Astrocyte of the hippocampus (primary cell): ENCODE results near the gene SMURF1.

Source experiments
- DNase-seq: peaks from one replicate; pipeline ENCODE4 v3.0.0; 2011; ENCODE audit warnings: low read depth, low spot score

SMURF1 gene

DNA sequence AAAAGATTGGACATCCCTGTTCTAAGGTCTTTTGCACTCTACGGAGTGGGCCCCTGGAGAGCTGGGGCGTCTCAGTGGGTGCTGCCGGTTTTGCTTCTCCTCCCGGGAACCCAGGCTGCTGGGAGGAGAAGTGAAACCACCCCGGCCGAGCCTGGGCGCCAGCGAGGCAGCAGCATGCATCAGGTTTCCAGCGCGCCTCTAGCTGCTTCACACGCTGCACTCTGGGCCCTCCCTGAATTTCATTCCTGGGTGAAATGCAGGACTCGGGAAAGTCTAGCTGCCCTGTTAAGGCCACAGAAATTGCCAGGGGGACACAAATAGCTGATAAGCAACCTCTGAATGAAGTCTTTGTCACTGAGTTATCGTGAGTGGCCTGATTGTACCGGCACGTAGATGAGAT lies 138.1 kb downstream of the SMURF1 start:
- DNase-seq = no peak

DNA sequence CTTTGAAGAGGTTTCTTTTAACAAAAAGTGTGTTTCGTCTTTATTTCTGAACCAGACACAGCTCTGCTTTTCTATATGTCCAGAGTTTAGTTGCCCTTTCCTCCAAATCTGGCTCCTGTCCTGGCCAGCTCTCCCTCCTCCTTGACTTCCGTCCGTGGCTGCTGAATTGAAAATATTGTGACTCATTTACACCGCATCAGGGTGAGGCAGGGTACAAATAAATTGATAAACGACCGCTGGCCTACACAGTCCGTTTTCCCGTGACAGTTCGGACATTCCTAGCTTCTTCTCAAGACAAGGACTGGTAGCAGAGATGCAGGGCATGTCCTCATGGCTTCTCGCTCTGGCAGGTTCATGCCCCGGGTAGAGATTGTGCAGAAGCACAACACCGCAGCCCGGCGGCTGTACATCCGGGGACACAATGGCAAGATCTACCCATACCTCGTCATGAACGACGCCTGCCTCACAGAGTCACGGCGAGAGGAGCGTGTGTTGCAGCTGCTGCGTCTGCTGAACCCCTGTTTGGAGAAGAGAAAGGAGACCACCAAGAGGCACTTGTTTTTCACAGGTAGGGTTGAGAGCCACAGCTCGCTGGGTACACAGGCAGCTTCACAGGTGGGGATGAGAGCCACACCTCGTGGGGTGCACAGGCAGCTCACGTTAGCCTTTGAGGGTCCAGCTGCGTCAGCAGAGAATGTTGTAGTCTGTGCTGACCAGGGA lies 139.0 kb downstream of the SMURF1 start:
- peak; percentile 45 for DNase-seq

DNA sequence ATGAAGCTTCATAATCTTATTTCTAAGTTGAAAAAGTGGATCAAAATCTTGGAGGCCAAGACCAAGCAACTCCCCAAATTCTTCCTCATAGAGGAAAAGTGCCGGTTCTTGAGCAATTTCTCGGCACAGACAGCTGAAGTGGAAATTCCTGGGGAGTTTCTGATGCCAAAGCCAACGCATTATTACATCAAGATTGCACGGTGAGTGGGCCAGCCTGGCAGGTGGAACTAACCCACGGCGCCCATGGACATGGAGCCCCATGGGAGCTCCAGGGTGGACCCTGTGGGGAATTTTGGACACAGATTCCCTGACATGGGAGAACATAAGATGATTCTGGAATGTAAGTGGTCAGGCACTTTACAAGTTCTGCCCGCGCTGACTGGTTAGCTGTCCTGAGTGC lies 139.7 kb downstream of the SMURF1 start:
- peak; percentile 42 for DNase-seq

DNA sequence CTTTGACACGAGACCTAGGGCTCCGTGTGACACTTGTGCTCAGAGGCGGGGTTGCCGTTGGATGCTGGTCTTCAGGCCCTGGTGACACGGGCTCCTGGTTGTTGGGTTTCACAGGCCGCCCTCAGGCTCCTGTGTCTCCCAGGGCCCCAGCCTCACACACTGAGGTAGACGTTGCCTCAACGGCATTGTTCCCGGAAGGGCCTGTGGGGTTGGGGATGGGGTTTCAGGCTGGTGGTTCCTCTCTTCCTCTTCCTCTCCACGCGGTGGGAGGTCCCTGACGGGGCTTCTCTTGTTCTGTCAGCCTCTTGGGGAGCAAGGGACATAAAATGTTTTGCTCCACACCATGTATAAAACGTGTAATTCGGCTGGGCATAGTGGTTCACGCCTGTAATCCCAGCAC lies 140.5 kb downstream of the SMURF1 start:
- no peak for DNase-seq

DNA sequence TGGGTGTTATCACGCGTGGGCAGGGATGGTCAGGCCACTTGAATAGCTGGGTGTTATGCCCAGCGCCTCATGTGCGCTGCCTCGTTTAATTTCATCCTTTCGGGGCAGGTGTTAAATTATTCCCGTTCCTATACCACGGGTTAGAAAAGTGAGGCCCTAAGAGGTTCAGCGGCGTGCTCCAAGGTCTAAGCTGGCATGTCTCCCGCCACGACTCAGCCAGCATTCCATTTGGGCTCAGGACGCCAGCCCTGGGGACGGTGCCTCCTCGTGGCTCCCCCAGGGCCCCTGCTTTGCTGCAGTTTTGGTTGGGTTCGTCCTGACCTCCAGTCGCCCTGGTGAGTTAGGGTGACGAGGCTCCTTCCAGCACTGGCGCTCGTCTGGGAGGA lies 141.1 kb downstream of the SMURF1 start:
- peak; percentile 23 for DNase-seq

DNA sequence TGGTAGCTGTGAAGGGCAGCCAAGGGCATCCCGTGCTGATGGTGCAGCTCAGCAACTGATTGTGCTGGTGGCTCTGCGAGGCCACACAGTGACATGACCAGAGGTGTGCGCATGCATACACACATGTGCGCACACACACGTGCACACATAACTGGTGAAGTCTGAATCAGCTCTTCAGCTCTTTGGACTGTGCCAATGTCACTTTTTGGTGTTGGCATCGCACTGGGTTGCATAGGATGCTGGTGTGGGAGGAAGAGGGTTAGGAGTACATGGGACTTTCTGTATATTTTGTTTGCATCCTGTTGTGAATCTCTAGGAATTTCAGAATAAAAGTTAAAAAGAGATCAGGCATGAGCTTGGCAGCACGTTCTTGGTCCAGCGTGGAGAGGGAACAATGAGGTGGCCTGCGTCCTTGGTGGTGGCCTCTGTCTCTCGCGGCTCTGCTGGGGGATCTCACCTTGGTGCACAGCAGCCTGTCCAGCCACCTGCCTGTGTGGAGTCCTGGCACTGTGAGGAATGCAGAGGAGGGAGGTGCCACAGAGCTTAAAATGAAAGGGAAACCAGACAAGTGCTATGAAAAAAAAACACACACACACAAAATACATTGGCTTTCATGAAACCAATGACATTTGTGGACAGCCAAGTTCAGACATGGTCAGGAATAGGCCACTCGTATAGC lies 141.6 kb downstream of the SMURF1 start:
- no peak for DNase-seq

DNA sequence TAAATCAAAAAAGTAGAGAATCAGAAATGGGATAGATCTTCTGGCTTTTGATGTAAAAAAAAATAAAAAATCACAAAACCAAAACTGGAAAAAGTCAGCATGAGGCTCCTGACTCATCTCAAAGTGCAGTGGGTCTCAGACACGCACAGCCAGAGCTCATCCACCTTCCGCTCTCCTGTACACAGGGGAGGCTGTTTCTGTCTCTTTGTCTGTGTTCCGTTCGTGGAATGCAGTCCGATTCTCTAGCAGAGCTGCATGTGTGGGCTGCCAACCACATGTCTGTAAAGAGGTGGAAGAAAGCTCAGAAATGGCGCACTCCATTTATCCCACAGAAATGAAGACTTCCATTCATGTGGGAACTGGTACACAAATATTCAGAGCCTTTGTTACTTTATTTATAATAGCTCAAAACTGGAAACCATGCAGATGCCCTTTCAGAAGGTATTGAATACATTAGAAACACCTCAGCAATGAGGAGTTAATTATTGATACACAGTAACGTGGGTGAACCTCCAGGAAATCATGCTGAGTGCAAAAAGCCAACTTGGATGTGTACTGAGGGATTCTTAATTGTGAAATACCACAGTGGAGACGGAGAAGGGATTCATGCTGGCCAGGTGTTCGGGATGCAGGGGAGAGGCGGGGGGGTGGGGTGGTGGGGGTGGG lies 142.3 kb downstream of the SMURF1 start:
- peak; percentile 61 for DNase-seq

DNA sequence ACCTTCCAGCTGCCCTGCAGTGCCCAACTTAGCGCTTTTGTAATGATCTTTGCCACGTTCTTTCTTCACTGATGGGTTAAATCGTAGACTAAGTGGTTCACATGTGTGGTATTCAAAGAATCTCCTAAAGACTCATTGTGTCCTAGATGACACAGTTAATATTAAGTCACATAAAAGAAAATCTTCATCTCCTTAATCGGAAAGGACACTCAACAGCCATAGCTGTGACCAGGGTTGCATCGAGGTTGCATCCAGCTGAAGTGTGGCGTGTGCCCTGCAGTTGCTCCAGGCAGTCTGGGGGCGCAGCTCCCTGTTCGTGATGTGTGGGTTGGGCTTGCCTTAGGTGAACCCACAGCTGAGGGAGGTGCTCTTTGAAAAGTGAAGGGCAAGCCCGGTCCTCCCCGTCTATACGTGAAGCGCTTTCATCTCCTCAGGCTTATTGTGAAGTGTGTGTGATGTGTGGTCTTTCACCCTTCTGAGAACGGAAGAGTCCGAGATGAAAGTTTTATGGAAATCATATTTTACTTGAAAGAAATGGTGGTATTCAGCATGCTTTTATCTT lies 142.9 kb downstream of the SMURF1 start:
- DNase-seq = peak; percentile 12

DNA sequence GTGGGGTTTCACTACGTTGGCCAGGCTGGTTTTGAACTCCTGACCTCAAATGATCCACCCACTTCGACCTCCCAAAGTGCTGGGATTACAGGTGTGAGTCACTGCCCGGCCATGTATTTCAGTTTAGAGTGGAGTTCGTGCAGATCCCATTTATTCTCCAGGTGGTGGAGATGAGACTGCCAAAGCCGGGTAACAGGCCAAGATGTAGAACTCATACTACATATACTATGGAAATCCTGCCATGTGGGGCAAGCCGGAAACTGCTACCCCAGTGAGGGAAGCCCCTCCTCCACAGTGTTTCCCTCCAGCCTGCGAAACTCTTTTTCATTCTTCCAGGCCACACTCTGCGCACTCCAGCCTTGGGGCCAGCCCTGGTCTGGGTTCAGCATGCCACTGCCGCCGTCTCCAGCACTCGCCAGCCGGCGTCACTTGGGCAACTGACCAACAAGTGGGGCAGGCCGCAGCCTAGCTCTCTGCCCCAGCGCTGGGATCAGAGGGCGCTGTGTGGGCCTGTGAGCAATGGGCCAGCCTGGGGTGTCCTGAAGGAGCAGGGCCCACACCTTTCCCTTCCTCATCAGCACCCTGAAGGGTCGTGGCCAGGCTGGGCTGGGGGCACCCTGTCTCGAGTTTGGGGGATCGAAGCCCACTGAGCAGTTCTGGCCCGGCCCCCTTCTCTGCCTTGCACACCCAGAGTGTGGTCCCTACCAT lies 143.6 kb downstream of the SMURF1 start:
- DNase-seq = no peak

DNA sequence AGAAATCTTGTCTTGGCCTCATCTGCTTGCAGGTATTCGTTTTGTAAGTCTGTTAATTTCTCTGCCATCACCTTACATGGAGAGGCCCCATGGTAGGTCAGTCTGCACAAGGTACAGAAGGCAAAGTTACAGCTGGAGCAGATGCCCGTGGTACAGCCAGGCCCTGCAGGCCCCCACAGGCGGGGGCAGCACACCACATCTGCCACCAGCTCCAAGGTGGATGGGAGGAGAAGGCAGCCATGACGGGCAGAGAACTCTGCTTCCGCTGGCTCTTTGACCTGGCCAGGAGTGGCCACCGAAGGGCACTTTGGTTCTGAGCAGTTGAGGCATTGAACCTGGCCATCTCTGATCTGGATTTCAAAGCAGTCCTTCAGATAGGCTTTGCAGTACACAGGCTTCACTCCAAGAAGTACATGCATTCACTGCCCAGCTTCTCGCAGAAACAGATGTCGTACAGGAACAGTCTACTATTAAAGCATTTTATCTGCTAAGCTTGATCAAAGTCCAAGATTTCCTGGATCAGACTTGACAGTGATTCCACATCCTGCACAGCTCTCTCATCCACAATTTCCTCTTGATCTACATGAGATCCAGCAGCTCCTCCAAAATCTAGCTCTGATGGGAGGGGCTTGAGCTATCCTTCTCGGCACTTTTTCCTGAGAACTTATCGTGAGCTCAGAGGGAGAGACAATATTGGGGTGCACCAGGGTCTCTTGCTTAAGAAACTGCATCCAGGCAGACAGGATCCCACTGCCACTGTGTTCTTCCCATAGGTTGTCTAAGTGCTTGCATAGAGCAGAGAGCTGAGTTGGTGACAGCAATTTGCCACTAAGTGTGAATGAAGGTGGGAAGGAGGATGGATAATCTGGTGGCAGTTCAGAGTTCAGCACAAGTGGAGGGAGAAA lies 144.8 kb downstream of the SMURF1 start:
- DNase-seq = no peak

DNA sequence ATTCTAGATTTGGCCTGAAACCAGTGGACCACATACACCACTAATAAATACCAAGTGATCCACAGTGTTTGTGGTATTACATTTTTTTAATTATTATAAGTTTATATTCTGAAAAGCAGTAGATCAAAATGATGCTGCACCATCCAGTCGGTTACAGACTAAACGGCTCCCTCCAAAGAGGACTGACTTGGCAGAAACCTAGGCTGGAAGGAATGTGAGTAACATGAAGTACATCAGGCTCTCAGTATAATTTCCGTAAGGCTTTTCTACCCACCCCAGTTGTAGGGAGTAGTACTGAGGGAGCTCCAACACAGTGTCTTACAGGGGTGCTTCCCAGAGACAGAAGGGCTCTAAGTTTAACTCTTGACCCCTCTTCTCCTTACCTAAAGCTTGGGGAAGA lies 146.1 kb downstream of the SMURF1 start:
- DNase-seq = no peak

DNA sequence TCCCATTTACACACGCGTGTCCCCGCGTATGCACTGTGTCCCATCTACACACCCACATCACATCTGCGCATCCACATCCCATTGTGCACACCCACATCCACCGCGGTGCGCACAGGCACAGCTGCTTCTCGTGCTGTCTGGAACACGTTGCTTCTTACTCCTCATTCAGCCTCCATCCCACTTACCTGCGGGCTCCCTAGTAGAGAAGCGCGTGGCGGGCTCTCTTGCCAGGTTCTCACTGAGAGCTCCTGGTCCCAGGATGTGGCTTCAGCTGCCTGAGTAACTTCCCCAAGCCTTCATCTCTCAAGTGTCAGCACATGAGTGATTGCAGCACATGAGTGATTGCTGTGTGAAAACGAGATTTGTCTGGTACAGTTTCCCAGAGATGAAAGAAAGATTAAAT lies 147.8 kb downstream of the SMURF1 start:
- DNase-seq = no peak

DNA sequence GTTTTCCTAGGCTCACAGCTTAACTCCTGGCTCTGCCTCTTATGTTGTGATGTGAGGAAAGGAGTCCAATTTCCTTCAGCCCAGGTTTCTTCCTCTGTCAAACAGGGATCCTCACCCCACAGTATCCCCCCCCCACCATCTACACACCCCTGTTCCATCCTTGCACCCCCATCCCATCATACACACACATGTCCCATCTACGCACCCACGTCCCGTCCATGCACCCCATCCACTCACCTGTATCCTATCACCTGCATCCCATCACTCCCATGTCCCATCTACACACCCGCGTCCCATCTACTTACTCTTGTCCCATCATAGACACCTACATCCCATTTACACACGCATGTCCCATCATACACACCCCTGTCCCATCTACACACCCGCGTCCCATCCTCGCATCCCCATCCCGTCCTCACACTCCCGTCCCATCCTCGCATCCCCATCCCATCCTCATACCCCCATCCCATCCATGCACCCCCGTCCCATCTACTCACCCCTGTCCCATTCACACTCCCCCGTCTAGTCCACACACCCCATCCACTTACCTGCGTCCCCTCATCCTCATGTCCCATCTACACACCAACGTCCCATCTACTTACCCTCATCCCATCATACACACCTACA lies 148.3 kb downstream of the SMURF1 start:
- DNase-seq = no peak

DNA sequence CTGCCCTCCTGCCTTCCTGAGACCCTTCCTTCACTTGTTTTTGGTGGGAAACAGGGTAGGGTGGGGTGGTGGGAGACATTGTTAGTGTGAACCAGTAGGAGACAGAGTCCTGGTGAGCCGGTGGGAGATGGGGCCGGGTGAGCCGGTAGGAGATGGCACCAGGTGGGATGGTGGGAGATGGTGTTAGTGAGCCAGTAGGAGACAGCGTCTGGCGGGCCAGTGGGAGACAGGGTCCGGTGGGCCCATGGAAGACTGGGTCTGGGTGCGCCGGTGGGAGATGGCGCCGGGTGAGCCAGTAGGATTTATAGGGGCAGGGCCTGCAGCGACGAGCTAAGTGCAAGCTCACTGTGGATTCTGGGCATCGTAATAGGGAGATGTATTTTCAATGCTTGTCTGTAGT lies 148.8 kb downstream of the SMURF1 start:
- DNase-seq = no peak

DNA sequence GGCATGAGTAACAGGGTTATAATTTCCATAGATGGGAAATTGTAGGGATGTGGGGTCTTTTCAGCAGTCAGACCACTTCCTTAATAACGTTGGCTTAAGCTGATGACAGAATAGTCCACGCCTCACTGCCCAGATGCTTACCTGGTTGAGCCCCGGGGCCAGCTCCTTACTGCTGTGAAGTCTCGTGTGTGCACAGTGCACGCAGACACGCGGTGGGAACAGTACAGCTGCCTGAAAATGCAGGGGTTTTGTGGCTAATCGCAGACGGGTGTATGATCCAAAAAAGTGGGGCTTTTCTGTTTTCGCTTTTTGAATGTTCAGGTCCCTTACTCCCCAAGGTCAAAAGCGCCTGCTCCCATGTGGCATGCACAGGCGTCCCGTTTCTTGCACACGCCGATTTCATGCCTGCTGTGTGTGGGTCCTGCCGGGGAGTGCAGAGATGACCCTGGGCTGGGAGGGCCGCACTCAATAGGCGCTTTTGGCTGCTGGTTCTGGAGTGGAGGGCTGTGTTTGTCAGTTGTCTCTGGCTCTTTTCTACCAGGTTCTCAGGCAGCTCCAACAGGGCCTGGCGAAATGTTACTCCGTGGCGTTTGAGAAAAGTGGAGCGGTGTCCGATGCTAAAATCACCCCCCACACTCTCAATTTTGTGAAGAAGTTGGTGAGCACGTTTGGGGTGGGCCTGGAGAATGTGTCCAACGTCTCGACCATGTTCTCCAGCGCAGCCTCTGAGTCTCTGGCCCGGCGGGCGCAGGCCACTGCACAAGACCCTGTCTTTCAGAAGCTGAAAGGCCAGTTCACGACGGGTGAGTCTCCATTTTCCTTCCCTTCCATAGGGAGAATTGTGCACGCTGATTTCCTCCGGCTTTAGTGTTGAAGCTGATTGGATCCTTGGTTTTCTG lies 149.6 kb downstream of the SMURF1 start:
- DNase-seq = no peak

DNA sequence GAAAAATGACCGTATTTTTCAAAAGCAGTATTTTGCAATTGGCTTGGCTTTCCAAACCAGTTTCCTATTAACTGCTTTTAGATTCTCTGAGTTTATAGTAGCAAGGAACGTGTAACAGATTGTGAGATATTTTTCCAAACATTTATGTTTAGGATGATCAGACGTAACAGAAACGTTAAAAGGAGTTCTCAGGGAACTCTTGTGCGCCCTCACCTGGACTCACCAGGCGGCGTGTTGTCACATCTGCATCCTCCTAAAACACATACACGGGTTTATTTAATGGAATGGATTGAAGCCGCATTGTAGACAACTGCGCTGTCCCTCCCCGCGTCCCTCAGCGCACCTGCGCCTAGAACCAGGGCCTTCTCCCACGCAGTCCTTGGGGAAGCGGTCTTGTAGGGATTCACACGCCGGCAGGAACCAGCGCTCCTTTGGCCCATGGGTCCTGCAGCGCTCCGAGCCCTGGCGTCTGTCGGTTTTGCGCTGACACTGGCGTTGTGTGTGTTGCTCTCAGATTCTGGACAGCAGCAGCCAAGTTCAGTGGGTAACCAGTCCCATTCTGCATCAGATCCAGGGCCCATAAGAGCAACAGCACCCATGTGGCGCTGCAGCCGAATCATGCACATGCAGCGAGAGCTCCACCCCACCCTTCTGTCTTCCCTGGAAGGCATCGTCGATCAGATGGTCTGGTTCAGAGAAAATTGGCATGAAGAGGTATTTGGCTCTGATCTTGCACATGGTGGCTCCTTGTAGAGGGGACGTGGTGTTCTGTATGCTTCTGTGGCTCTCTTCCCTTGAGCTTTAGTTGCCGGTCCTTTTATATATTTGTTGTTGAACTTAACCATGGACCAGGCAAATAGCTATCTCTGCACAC lies 150.6 kb downstream of the SMURF1 start:
- no peak for DNase-seq

DNA sequence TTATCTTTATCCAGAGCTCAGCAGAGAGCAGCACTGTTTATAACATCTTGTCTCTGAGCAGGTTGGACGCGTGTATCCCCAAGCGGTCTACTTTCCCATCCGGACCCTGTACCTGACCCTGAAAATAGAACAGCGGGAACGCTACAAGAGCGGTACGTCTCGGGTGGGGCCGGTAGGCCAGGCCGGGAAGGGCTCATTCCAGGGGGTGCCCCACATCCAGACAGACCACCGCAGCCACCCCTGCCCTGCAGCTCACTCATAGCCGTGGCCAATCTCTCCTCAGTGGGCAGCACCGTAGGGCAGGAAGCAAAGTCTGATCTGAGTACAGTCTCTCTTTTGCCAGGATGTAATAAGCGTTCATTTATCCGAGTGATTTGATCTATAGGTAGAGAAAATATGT lies 151.8 kb downstream of the SMURF1 start:
- DNase-seq = no peak

DNA sequence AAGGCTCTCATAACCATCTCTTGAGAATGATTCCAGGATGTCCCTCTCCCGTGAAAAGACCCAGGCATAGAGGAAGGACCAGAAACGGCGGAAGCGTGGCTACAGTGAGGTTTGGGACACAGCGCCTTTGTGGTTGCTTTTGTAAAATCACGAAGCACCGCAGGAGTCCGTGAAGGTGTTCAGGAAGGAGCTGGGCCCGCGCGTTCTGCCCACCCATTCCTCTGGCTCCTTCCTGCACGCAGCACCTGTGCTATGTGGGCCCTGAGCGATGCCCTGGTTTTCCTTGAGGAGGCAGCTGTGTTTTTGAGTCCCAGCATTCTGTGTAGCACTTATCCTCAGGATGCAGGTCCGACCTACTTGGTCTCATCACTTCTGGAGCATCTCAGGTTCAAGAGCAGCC lies 152.8 kb downstream of the SMURF1 start:
- no peak for DNase-seq

DNA sequence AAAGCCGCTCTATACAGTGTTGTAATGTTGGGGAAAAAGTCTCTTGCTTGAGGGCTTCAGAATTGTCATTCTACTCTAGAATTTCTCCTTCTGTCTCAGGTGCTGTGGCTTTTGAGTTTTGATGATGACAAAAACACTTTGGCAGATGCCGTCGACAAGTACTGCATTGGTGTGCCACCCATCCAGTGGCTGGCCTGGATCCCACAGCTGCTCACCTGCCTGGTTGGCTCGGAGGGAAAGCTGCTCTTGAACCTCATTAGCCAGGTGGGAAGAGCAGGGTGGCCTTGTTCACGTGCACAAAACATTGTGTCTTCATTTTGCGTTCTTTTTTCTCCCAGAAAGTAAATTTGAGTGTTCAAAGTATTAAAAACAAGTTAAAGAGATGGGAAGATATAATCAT lies 153.6 kb downstream of the SMURF1 start:
- DNase-seq = no peak
